ENCODE data around the gene PSMD8. TPM values are rescaled to one million over a fixed set of nuclear protein-coding genes. Genes with fewer than 3 reads are reported as not detected.
A peak's percentile ranks its signal among the peaks of the same experiment; 100 is the strongest.

The PSMD8 gene
- polyA plus RNA-seq, 1 experiment: 287 TPM

GRCh38 chr19:38386300-38386970, 12.1 kb downstream of the PSMD8 start:
- DNase-seq (ENCODE audit: low read depth, low spot score): no peak
- ChIA-PET POLR2A (interaction anchor here (0.6 to 3.5 kb wide), 2 partner anchors 12 to 356 kb away, joined by 8 to 49 read pairs; partner anchors contain the start of gene PSMD8), CTCF (no interaction called here)
- no peak overlapping the region for H3K27ac ChIP-seq (ENCODE audit: low read depth, low read length)
- TF ChIP-seq, protein P1, sequence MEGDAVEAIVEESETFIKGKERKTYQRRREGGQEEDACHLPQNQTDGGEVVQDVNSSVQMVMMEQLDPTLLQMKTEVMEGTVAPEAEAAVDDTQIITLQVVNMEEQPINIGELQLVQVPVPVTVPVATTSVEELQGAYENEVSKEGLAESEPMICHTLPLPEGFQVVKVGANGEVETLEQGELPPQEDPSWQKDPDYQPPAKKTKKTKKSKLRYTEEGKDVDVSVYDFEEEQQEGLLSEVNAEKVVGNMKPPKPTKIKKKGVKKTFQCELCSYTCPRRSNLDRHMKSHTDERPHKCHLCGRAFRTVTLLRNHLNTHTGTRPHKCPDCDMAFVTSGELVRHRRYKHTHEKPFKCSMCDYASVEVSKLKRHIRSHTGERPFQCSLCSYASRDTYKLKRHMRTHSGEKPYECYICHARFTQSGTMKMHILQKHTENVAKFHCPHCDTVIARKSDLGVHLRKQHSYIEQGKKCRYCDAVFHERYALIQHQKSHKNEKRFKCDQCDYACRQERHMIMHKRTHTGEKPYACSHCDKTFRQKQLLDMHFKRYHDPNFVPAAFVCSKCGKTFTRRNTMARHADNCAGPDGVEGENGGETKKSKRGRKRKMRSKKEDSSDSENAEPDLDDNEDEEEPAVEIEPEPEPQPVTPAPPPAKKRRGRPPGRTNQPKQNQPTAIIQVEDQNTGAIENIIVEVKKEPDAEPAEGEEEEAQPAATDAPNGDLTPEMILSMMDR (IDR thresholded peaks at IDR 0.05; ENCODE audit: low read depth, low read length): no peak
- no peak overlapping the region for H3K4me3 ChIP-seq (ENCODE audit: low read depth, low read length)
- H3K27me3 ChIP-seq (ENCODE audit: control insufficient read depth, insufficient read depth, low read length): no peaks in the 10 kb centered on the region
- H3K9me3 ChIP-seq (ENCODE audit: control insufficient read depth, insufficient read depth, low read length): peaks cover 4% of the 10 kb centered on the region; the same call in 1 of the 2 replicates

DNA sequence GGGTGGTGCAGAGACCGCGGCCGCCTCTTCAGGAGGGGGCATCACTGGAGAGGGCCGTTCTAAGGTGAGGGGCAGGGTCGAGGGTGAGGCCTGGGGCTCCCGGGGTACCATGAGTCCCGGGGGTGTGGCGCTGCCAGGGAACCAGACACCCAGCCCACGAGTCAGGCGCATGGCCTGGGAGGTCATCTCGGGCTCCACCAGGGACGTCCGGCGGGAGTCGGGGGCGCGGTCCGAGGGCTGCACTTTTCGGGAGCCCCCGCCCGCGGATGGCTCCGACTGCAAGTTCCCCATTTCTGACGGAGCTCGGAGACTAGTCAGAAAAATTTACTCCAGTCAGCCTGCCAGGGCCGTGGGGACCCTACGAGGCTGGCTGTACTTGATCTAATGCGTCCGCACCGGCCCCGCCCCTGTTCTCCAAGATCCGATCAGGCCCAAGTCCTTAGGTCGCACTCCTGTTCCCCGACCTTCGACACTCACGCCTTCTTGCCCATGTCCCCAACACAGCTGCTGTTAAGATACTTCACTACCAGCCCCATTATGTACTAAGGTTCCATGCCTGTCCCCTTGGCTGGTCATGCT, 12.7 kb downstream of the PSMD8 start:
- H3K27me3 ChIP-seq (ENCODE audit: control insufficient read depth, insufficient read depth, low read length): no peaks in the 10 kb centered on the region
- no peak for DNase-seq (ENCODE audit: low read depth, low spot score)
- H3K9me3 ChIP-seq (ENCODE audit: control insufficient read depth, insufficient read depth, low read length): peaks cover 4% of the 10 kb centered on the region; the same call in 1 of the 2 replicates
- H3K27ac ChIP-seq (ENCODE audit: low read depth, low read length): no peak overlapping the region
- TF ChIP-seq, protein P1 (IDR thresholded peaks at IDR 0.05; ENCODE audit: low read depth, low read length): no peak
- ChIA-PET POLR2A (interaction anchor here (0.5 to 3.5 kb wide), 5 partner anchors 9 to 232 kb away, joined by 4 to 49 read pairs (median 8); partner anchors contain the start of genes EIF3K, FAM98C and PSMD8), CTCF (interaction anchor here (1.0 to 1.8 kb wide), 7 partner anchors 12 to 485 kb away, joined by 3 to 37 read pairs (median 5); partner anchors contain the start of genes EIF3K, FAM98C and PSMD8)
- peak overlapping the region; percentile 93 for H3K4me3 ChIP-seq (ENCODE audit: low read depth, low read length)

DNA sequence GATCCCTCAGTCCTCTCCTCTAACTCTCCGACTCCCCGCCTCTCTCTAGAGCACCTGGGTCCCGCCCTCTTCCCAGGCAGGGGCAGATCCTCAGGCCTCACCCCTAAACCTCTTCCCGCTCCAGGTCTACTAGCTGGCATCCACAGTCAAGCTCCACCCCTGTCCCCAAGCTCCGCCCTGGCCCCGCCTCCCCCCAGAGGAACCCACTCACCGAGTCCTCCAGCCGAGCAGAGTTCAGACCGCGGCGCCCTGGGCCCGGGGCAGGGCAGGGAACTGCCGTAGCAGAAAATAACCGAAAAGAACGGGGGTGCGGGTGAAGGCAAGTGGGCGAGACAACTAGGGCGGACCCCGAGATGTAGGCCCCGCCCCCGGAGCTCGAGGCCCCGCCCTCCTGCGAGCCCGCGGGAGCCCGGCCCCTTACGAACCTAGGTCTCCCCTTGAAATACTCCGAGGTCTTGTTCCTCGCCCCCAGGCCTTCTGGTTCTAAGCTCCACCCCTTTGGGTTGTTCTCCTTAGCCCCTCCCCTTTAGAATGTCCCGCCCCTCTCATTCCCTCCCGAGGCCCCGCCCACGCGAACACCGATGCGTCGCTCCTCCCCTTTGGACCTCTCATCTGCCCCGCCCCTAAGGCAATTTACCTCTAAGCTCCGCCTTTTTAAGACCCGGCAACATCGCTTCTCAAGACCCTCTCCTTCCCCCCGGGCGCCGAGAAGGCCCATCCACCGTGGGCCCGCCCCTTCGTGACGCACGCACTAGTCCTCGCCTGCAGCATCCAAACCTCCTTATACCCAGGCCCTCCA, 13.4 kb downstream of the PSMD8 start, which contains the start of gene GGN:
Gene GGN (minus strand): TSS at position 485 of the 799 bp plus-strand sequence. CDS start 773 bp downstream, outside the sequence.
- H3K4me3 ChIP-seq (ENCODE audit: low read depth, low read length): peak within 1 kb of the TSS; percentile 93
- peak; percentile 87 for DNase-seq (ENCODE audit: low read depth, low spot score)
- TF ChIP-seq, protein P1 (IDR thresholded peaks at IDR 0.05; ENCODE audit: low read depth, low read length): no peak
- no peaks in the 10 kb centered on the region for H3K27me3 ChIP-seq (ENCODE audit: control insufficient read depth, insufficient read depth, low read length)
- peak within 1 kb of the TSS; percentile 77 for H3K27ac ChIP-seq (ENCODE audit: low read depth, low read length)
- ChIA-PET CTCF (interaction anchor here (1.0 to 1.8 kb wide), 7 partner anchors 13 to 485 kb away, joined by 3 to 37 read pairs (median 5); partner anchors contain the start of genes EIF3K, FAM98C and PSMD8), POLR2A (interaction anchor here (0.5 to 3.5 kb wide), 8 partner anchors 10 to 808 kb away, joined by 3 to 49 read pairs (median 5); partner anchors contain the start of genes CATSPERG, EIF3K, FAM98C and PSMD8)
- peaks cover 4% of the 10 kb centered on the region; the same call in 1 of the 2 replicates for H3K9me3 ChIP-seq (ENCODE audit: control insufficient read depth, insufficient read depth, low read length)

GRCh38 chr19:38388349-38389100, 14.2 kb downstream of the PSMD8 start, which contains the start of gene SPRED3:
SPRED3 (plus strand) TSS chr19:38388697; CDS start chr19:38390303, 1,606 bp downstream.
- H3K9me3 ChIP-seq (ENCODE audit: control insufficient read depth, insufficient read depth, low read length): peaks cover 4% of the 10 kb centered on the region; the same call in 1 of the 2 replicates
- H3K27me3 ChIP-seq (ENCODE audit: control insufficient read depth, insufficient read depth, low read length): no peaks in the 10 kb centered on the region
- peak within 1 kb of the TSS; percentile 93 for H3K4me3 ChIP-seq (ENCODE audit: low read depth, low read length)
- DNase-seq (ENCODE audit: low read depth, low spot score): no peak
- H3K27ac ChIP-seq (ENCODE audit: low read depth, low read length): peak within 1 kb of the TSS; percentile 77
- ChIA-PET CTCF (interaction anchor here (1.0 to 2.7 kb wide), 8 partner anchors 14 to 486 kb away, joined by 3 to 41 read pairs (median 6); partner anchors contain the start of genes EIF3K, FAM98C and PSMD8), POLR2A (interaction anchor here (0.6 to 3.5 kb wide), 9 partner anchors 11 to 807 kb away, joined by 3 to 49 read pairs (median 4); partner anchors contain the start of genes CATSPERG, EIF3K, FAM98C and PSMD8)
- TF ChIP-seq, protein P1 (IDR thresholded peaks at IDR 0.05; ENCODE audit: low read depth, low read length): no peak
